G401.6 (cell line): ENCODE results near the gene GYS1.
A peak's percentile ranks its signal among the peaks of the same experiment; 100 is the strongest.
"Not testable (repeated sequence)": the region's sequence is repeated elsewhere in the genome, so short reads cannot be mapped to it uniquely, and the experiment has no call there.

Experiments
- FAIRE-seq: peaks from 2 replicates; lab custom pipeline; 2012; peaks lifted over from hg19 to GRCh38; lab: Jason Lieb, UNC

The GYS1 gene

GRCh38 chr19:48993175-48994034, at the start of gene GYS1, which contains the start of gene RUVBL2:
TSS of gene GYS1 (minus strand) at chr19:48993309. CDS start at chr19:48993112, 197 bp downstream.
TSS of gene RUVBL2 (plus strand) at chr19:48993887. CDS start at chr19:48993912, 25 bp downstream.
- FAIRE-seq: peak; percentile 99

GRCh38 chr19:49042666-49043065, 49.6 kb upstream of the GYS1 start:
- not testable (repeated sequence) for FAIRE-seq

GRCh38 chr19:49042177-49042576, 49.1 kb upstream of the GYS1 start:
- no peak for FAIRE-seq

GRCh38 chr19:49039736-49040135, 46.6 kb upstream of the GYS1 start:
- not testable (repeated sequence) for FAIRE-seq

GRCh38 chr19:49038557-49039276, 45.6 kb upstream of the GYS1 start:
- FAIRE-seq: not testable (repeated sequence)

- FAIRE-seq: not testable (repeated sequence)
Observed at GRCh38 chr19:49038111-49038510, 45.0 kb upstream of the GYS1 start.

GRCh38 chr19:49036815-49037214, 43.7 kb upstream of the GYS1 start, which contains the start of gene CGB1:
TSS of gene CGB1 (minus strand) at chr19:49036895. CDS start at chr19:49036711, 184 bp downstream.
- FAIRE-seq: not testable (repeated sequence)

GRCh38 chr19:49031642-49032301, 38.7 kb upstream of the GYS1 start, which contains the start of gene CGB2:
TSS of gene CGB2 (plus strand) at chr19:49031890. CDS start at chr19:49032096, 206 bp downstream.
- not testable (repeated sequence) for FAIRE-seq

- FAIRE-seq: not testable (repeated sequence)
Observed at GRCh38 chr19:49030323-49030722, 37.2 kb upstream of the GYS1 start.

- FAIRE-seq: not testable (repeated sequence)
Observed at GRCh38 chr19:49029749-49030148, 36.6 kb upstream of the GYS1 start.

GRCh38 chr19:49028686-49029085, 35.6 kb upstream of the GYS1 start:
- FAIRE-seq: not testable (repeated sequence)

GRCh38 chr19:49025599-49025998, 32.5 kb upstream of the GYS1 start:
- not testable (repeated sequence) for FAIRE-seq

- not testable (repeated sequence) for FAIRE-seq
Observed at GRCh38 chr19:49025088-49025487, 32.0 kb upstream of the GYS1 start.

- not testable (repeated sequence) for FAIRE-seq
Observed at GRCh38 chr19:49024233-49024632, 31.1 kb upstream of the GYS1 start, which contains the start of gene CGB3. TSS of gene CGB3 (minus strand) at chr19:49024333. CDS start at chr19:49023971, 362 bp downstream.

GRCh38 chr19:49022116-49022515, 29.0 kb upstream of the GYS1 start:
- no peak for FAIRE-seq

GRCh38 chr19:49020931-49021895, 28.1 kb upstream of the GYS1 start:
- FAIRE-seq: no peak

GRCh38 chr19:49020342-49020741, 27.2 kb upstream of the GYS1 start:
- FAIRE-seq: no peak

GRCh38 chr19:49019242-49019932, 26.3 kb upstream of the GYS1 start:
- FAIRE-seq: no peak

GRCh38 chr19:49018388-49019241, 25.5 kb upstream of the GYS1 start:
- FAIRE-seq: not testable (repeated sequence)
